Neural cell (in vitro differentiated cells): Measurements from ENCODE around the gene SRD5A1.

Experiments used
- EP300 ChIP-seq: fragments of 450-650 bp; conservative IDR thresholded peaks from 2 replicates; pipeline ENCODE4 v1.6.1; 2014; ENCODE audit warnings: antibody characterized with exemption, mild to moderate bottlenecking, moderate library complexity; ENCODE audit not compliant: poor library complexity, severe bottlenecking
- POLR2AphosphoS5 ChIP-seq: IDR thresholded peaks from 2 replicates; pipeline ENCODE4 v1.6.1; 2012

DNA sequence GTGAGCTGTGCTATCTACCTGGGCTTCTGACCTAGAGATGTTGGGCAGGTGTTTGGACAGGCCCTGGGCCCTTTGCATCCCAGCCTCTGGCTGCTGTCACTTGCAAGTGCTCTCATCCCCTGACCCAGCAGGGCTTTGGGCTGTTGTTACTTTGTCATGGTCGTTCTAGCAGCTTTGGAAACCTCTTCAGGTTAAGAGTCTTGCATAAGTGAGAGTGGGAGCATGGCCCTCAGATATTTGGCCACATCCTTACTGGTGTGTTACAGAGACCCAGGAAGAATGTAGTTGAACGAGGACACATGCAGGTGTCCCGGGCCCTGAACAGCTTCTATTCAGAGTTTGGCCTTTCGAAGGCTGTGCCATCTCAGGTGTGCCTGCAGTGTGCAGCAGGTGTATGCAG lies 84.4 kb downstream of the SRD5A1 start:
- TF ChIP-seq POLR2AphosphoS5: no peak
- TF ChIP-seq EP300: no peak
